HL-60 (cell line): ENCODE data around the gene HRH3.

Experiments used
- CTCF ChIP-seq: IDR thresholded peaks from one replicate; pipeline ENCODE4 v1.5.1; 2011; ENCODE audit warnings: low read length, control low read depth, inconsistent platforms; ENCODE audit not compliant: insufficient read depth
- GABPA ChIP-seq: IDR thresholded peaks from 2 replicates; pipeline ENCODE4 v1.6.1; 2012; ENCODE audit warnings: low read depth
- POLR2AphosphoS5 ChIP-seq: IDR thresholded peaks from 2 replicates; pipeline ENCODE4 v1.6.1; 2012; ENCODE audit warnings: low read depth
- TF ChIP-seq, protein P1 (sequence below): IDR thresholded peaks from 2 replicates; pipeline ENCODE4 v1.6.1; 2012; ENCODE audit warnings: low read depth; ENCODE audit not compliant: insufficient replicate concordance

- TF ChIP-seq CTCF, result no peak
- TF ChIP-seq POLR2AphosphoS5, result no peak
- TF ChIP-seq, protein P1, sequence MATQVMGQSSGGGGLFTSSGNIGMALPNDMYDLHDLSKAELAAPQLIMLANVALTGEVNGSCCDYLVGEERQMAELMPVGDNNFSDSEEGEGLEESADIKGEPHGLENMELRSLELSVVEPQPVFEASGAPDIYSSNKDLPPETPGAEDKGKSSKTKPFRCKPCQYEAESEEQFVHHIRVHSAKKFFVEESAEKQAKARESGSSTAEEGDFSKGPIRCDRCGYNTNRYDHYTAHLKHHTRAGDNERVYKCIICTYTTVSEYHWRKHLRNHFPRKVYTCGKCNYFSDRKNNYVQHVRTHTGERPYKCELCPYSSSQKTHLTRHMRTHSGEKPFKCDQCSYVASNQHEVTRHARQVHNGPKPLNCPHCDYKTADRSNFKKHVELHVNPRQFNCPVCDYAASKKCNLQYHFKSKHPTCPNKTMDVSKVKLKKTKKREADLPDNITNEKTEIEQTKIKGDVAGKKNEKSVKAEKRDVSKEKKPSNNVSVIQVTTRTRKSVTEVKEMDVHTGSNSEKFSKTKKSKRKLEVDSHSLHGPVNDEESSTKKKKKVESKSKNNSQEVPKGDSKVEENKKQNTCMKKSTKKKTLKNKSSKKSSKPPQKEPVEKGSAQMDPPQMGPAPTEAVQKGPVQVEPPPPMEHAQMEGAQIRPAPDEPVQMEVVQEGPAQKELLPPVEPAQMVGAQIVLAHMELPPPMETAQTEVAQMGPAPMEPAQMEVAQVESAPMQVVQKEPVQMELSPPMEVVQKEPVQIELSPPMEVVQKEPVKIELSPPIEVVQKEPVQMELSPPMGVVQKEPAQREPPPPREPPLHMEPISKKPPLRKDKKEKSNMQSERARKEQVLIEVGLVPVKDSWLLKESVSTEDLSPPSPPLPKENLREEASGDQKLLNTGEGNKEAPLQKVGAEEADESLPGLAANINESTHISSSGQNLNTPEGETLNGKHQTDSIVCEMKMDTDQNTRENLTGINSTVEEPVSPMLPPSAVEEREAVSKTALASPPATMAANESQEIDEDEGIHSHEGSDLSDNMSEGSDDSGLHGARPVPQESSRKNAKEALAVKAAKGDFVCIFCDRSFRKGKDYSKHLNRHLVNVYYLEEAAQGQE, result no peak
- TF ChIP-seq GABPA, result no peak
These were observed 6.0 kb upstream of the HRH3 start for GRCh38 chr20:62225820-62226635.
